Activated CD8-positive, alpha-beta T cell treated with anti-CD3 and anti-CD28 coated beads, Interleukin-2, amount 10 ng/mL, durations not matched to agents 7 days and 5 days (primary cell): ENCODE data around the gene KCNQ2. TPM values are rescaled to one million over a fixed set of nuclear protein-coding genes. Genes with fewer than 3 reads are reported as not detected.

Experiments used
- ATAC-seq: fragments of 150-1000 bp; cut with Tn5 transposase; one replicate; pipeline ENCODE4 v1.10.0; 2021; ENCODE audit warnings: moderate library complexity
- CTCF ChIA-PET: fragments of 350-600 bp; sonication (Branson Sonifier 250); formaldehyde crosslinking; loops from one replicate; lab custom pipeline; 2021; ENCODE audit warnings: antibody characterized with exemption; lab: Charles Lee
- POLR2A ChIA-PET: fragments of 350-600 bp; sonication (Branson Sonifier 250); formaldehyde crosslinking; loops from one replicate; lab custom pipeline; 2021; ENCODE audit warnings: antibody characterized with exemption; lab: Charles Lee
- DNase-seq: peaks from one replicate; pipeline ENCODE4 v3.0.0-alpha.2; 2020
- H3K27ac Mint-ChIP-seq: one replicate; pipeline ENCODE4 v1.8.0; 2021; ENCODE audit warnings: mild to moderate bottlenecking, mixed read lengths
- H3K27me3 Mint-ChIP-seq: one replicate; pipeline ENCODE4 v1.8.0; 2021; ENCODE audit warnings: low read depth, mixed read lengths
- H3K36me3 Mint-ChIP-seq: one replicate; pipeline ENCODE4 v1.8.0; 2021; ENCODE audit warnings: low read depth, mixed read lengths
- H3K4me1 Mint-ChIP-seq: one replicate; pipeline ENCODE4 v1.8.0; 2021; ENCODE audit warnings: low read depth, mixed read lengths
- H3K4me3 Mint-ChIP-seq: one replicate; pipeline ENCODE4 v1.8.0; 2021; ENCODE audit warnings: mild to moderate bottlenecking, mixed read lengths
- H3K9me3 Mint-ChIP-seq: one replicate; pipeline ENCODE4 v1.8.0; 2022; ENCODE audit warnings: mixed read lengths; ENCODE audit not compliant: insufficient read depth
- total RNA-seq, 2 experiments: library from RNA; stranded (reverse); gene quantifications; one replicate each; pipeline ENCODE4 v1.2.3, GENCODE V29; 2021

Gene KCNQ2
- total RNA-seq, 2 experiments from 2014 or later: not detected

DNA sequence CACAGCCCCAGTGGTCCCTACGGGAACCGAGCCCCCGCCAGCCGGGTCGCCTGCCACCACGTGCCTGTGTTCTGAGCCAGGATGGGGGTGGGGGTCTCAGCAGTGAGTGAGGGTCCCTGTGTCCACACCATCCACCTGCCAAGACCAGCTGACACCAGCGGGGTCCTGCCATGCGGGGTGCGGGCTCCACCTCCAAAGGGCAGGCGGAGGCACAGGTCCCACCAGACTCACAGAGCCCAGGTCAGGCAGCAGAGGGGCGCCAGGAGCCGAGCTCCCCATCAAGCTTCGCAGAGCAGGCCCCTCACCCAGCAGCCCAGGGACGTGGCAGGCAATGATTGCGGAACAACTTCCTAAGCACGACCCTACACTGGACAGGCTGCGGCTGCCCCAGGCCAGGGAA, 50.5 kb downstream of the KCNQ2 start:
- Mint-ChIP-seq H3K9me3 (no peaks in the 10 kb centered on the region), H3K27ac (no peak overlapping the region), H3K27me3 (no peaks in the 10 kb centered on the region), H3K4me1 (no peaks in the 10 kb centered on the region), H3K4me3 (no peak overlapping the region), H3K36me3 (no peaks in the 10 kb centered on the region)
- ChIA-PET CTCF (no interaction called here), POLR2A (no interaction called here)
- no peak for ATAC-seq
- no peak for DNase-seq

DNA sequence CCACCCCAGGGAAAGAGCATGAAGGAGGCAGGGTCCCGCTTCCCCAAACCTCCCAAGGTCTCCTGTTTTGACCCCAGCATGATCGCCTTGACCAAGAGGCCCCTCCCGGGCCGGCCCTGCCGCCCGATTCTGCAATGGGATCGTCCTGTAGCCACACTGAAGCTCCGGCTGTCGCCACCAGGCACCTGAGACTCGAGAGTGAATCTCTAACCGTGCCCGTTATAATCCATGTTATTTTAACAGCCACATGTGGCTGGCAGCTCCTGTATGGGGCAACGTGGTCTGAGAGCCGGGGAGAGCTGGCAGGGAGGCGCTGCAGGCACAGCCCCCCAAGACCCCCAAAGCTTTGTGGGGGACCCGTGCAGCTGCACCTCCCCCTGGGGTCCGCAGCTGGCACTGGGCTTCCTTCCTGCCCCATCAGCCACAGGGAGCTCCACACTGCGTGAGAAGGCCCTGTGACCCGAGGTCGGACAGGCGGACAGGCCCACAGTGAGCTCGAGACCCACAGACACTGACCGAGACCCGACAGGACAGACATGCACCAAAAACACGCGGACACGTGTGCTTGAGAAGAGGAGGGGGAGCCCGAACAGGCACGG, 51.3 kb downstream of the KCNQ2 start:
- H3K9me3 Mint-ChIP-seq: no peaks in the 10 kb centered on the region
- ChIA-PET POLR2A (no interaction called here), CTCF (no interaction called here)
- no peak for DNase-seq
- no peaks in the 10 kb centered on the region for H3K36me3 Mint-ChIP-seq
- H3K4me1 Mint-ChIP-seq: no peaks in the 10 kb centered on the region
- no peak overlapping the region for H3K27ac Mint-ChIP-seq
- H3K27me3 Mint-ChIP-seq: no peaks in the 10 kb centered on the region
- no peak for ATAC-seq
- no peak overlapping the region for H3K4me3 Mint-ChIP-seq

DNA sequence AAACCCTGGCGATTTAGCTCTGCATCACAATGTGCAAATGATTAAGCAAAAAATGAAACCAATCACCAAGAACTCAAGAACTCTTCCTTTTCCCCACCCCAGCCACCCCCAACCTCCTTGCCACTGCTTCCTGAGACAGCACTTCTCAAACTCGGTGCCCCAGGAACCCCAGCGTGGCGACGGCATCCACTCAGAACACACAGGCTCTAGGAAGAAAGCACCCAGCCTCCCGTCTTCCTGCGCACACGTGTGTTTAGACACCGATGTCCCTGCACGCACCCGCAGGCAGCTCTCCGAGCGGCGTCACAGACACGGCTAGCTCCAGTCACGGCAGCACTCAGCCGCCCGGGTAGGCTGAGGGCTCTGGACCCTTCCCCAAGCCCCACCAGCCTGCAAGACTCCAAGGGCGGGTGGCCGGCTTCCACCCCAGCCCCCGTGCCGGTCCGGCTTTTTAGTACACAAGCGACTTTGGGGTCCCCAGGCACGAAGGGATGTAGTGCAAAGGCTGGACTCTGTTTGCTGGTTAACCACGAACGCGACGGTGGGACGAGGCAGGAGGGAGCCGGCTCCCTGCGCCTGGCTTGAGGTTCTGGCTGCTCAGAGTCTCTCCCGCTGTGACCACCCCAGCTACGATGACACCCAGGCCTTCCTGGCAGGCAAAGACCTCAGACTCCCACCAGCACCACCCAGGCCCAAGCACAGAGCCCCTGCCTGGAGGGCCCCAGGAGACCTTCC, 51.9 kb downstream of the KCNQ2 start:
- no peak overlapping the region for H3K27ac Mint-ChIP-seq
- H3K27me3 Mint-ChIP-seq: no peaks in the 10 kb centered on the region
- no peak overlapping the region for H3K4me3 Mint-ChIP-seq
- POLR2A ChIA-PET: no interaction called here
- no peak for ATAC-seq
- no peaks in the 10 kb centered on the region for H3K9me3 Mint-ChIP-seq
- no peaks in the 10 kb centered on the region for H3K4me1 Mint-ChIP-seq
- CTCF ChIA-PET: no interaction called here
- DNase-seq: no peak
- no peaks in the 10 kb centered on the region for H3K36me3 Mint-ChIP-seq

DNA sequence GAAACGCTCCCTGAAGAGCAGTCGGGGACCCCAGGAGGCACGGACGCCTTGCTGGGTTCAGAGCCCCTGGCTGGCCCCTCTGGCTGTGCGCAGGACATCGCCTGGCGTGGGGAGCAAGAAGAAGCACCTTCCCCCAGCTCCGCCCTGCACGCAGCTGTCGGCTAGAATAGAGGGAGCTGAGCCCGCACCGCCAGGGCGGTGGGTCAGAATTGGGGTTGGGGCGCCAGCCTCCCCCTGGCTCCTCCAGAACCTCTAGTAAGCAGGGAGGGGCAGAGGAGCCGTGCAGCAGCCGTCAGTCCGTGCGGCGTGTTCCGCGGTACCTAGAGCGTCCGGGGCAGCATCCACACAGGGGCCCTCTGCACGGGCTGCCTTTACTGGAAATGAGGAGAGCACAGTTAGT, 53.2 kb downstream of the KCNQ2 start:
- POLR2A ChIA-PET: no interaction called here
- CTCF ChIA-PET: no interaction called here
- ATAC-seq: no peak

DNA sequence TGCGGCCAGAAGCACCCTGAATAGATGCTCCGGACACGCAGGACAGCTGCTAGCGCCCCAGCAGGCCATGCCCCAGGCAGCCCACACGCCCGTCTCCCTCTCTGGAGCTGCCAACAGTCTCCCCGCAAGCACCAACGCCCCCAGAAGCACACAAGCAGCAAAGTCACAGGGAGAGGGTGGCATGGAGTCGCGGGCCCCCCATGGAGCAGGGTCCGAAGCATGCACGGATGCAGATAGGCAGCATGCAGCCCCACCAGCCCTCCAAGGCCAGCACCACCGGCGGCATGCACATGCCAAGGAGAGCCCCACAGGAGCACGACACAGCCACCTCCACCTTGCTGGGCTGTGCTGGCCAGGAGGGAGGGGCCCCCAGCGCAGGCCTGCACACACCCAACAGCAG, 53.8 kb downstream of the KCNQ2 start:
- Mint-ChIP-seq H3K9me3 (no peaks in the 10 kb centered on the region), H3K36me3 (no peaks in the 10 kb centered on the region), H3K27ac (no peak overlapping the region), H3K4me3 (no peak overlapping the region), H3K4me1 (no peaks in the 10 kb centered on the region), H3K27me3 (no peaks in the 10 kb centered on the region)
- DNase-seq (no peak), ATAC-seq (no peak)
- ChIA-PET POLR2A (no interaction called here), CTCF (no interaction called here)

More for the DNA sequence above, 53.2 kb downstream of the KCNQ2 start:
- H3K4me3 Mint-ChIP-seq: no peak overlapping the region
- no peak for DNase-seq
- no peaks in the 10 kb centered on the region for H3K27me3 Mint-ChIP-seq
- no peaks in the 10 kb centered on the region for H3K9me3 Mint-ChIP-seq
- H3K4me1 Mint-ChIP-seq: no peaks in the 10 kb centered on the region
- no peak overlapping the region for H3K27ac Mint-ChIP-seq
- no peaks in the 10 kb centered on the region for H3K36me3 Mint-ChIP-seq

DNA sequence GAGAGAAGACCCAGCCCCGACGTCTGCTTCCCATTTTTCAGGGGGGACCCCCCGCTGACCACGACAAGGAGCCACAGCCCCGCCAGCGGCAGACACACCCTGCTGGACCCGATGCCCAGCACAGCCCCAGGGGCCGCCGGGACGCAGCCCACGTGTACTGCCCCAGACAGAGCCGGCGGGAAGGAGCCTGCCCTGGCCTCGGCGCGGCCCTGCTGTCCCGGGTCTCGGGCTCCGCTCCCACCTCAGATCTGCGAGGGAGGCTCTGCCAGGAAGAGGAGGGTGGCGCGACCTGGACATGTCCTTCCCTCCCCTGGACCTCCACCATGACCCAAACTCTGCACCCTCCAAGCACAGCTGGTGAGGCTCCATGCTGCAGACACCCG, 54.7 kb downstream of the KCNQ2 start:
- H3K4me1 Mint-ChIP-seq: no peaks in the 10 kb centered on the region
- H3K36me3 Mint-ChIP-seq: no peaks in the 10 kb centered on the region
- no peak overlapping the region for H3K27ac Mint-ChIP-seq
- H3K9me3 Mint-ChIP-seq: no peaks in the 10 kb centered on the region
- CTCF ChIA-PET: no interaction called here
- H3K27me3 Mint-ChIP-seq: no peaks in the 10 kb centered on the region
- ATAC-seq (no peak), DNase-seq (no peak)
- no peak overlapping the region for H3K4me3 Mint-ChIP-seq
- POLR2A ChIA-PET: no interaction called here

DNA sequence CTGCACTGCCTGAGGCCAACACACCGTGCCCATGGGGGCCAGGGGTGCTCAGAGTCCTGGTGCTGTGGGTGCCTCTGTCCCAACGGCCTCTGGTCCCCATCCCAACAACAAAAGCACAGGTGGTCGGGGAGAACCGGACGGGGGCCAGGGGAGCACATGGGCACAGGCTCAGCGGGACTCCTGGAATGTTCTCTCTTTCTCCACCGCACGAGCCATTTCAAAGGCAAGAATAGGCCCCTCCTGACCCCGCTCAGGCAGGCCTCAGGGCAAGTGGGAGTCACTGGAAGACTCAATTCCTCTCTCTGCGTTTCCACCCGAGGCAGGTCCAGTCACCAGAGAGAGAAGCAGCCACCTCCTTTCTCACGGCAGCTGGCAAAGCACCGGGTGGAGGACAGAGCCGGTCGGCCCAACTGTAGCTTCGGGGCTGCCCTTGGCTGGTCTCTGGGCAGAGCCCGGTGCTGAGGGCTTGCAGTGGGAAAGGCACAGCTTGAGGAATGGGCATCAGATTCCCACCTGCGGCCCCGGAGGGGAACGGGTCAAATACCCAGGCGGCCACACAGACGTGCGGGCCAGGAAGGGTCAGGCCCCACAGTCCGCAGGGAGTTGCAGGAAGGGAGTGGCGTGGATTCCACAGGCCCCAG, 55.2 kb downstream of the KCNQ2 start:
- H3K4me3 Mint-ChIP-seq: no peak overlapping the region
- no peaks in the 10 kb centered on the region for H3K27me3 Mint-ChIP-seq
- DNase-seq (no peak), ATAC-seq (no peak)
- H3K4me1 Mint-ChIP-seq: peaks cover under 1% of the 10 kb centered on the region
- ChIA-PET CTCF (no interaction called here), POLR2A (no interaction called here)
- no peaks in the 10 kb centered on the region for H3K36me3 Mint-ChIP-seq
- no peaks in the 10 kb centered on the region for H3K9me3 Mint-ChIP-seq
- H3K27ac Mint-ChIP-seq: no peak overlapping the region

DNA sequence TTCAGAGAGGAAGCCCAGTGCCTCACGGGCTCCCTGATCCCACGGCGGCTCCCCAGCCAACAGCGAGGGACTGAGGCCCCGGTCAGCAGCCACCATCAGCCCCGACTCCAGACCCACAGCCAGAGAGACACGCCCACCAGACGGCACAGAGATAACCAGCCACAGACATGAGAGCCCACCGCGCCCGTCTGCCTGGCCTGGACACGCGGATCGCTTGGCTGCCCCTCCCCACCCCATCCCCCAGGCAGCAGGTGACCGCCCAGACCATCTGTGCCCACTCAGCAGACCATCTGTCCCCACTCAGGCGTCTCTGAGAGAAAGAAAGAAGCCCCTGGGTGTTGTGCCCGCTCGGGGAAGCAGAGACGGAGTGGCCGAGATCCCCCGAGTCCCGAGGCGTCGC, 55.8 kb downstream of the KCNQ2 start:
- ATAC-seq (no peak), DNase-seq (no peak)
- no peak overlapping the region for H3K27ac Mint-ChIP-seq
- POLR2A ChIA-PET: no interaction called here
- H3K4me3 Mint-ChIP-seq: no peak overlapping the region
- H3K27me3 Mint-ChIP-seq: no peaks in the 10 kb centered on the region
- no peaks in the 10 kb centered on the region for H3K36me3 Mint-ChIP-seq
- H3K9me3 Mint-ChIP-seq: no peaks in the 10 kb centered on the region
- H3K4me1 Mint-ChIP-seq: peaks cover 5% of the 10 kb centered on the region
- CTCF ChIA-PET: no interaction called here

DNA sequence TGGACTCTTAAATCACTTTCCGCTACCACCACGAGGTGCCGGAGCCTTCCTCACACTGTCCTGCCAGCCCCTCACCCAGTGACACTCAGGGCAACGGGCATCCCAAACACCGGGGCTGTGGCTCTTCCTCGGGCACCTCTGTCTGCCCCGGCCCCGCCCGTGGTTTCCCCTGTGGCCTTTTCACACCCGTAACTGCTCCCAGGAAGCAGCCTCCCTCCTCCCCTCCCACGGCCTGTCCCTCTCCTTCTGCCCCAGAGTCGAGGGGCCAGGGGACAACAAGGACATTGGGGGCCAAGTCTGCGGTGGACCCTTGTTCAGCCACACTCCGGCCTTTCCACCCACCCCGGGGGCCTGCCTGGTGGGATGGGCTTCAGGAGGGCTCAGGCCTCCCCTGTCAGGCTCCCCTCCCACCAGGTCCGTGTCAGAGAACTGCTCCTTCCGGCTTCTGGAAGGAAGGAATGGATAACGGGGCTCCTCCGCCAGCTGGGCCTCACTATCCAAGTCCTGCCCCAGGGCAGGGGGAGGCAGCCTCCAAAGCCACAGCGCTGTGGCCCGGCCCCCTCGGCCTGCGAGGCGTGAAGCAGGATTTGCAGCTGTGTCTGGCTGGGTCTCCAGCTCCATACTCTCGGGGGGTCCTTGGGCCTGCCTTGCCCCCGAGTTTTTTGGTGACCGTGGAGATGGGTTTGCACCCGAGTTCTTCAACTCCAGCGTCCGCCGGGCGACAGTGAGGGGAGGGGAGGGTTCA, 56.6 kb downstream of the KCNQ2 start:
- H3K9me3 Mint-ChIP-seq: no peaks in the 10 kb centered on the region
- ATAC-seq: no peak

DNA sequence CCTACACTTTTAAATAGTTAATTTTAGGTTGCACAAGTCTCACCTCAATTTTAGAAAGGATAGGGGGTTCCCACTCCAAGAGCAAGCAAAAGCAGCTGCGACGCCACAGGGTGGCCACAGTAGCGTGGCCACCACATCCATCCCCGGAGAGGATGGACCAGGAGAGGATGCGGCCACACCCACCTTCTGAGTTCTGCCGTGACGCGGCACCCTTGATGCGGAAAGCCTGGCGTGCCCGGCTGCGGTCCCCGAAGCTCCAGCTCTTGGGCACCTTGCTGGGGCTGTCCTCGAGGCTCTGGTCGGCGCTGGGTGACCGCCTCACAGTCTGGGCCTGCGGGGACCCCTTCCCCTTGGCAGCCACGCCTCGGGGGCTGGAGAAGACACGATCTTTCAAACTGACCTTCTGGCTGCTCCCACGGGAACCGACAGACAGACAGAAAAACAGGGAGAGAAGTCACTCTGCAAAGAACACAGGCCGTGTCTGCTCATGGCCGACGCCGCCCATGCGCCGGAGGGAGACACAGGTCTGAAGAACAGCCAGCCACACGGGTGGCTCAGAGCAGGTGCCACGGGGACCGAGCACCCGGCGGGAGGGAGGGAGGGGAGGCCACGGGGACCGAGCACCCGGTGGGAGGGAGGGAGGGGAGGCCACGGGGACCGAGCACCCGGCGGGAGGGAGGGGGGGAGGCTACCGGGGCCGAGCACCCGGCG, 57.6 kb downstream of the KCNQ2 start:
- Mint-ChIP-seq H3K9me3 (no peaks in the 10 kb centered on the region), H3K4me1 (peaks cover 7% of the 10 kb centered on the region), H3K36me3 (no peaks in the 10 kb centered on the region), H3K27ac (no peak overlapping the region), H3K4me3 (no peak overlapping the region), H3K27me3 (no peaks in the 10 kb centered on the region)
- POLR2A ChIA-PET: no interaction called here
- ATAC-seq (no peak), DNase-seq (no peak)
- CTCF ChIA-PET: no interaction called here

More for the DNA sequence above, 56.6 kb downstream of the KCNQ2 start:
- Mint-ChIP-seq H3K27ac (no peak overlapping the region), H3K36me3 (no peaks in the 10 kb centered on the region), H3K27me3 (no peaks in the 10 kb centered on the region), H3K4me1 (peaks cover 7% of the 10 kb centered on the region), H3K4me3 (no peak overlapping the region)
- DNase-seq: no peak
- ChIA-PET POLR2A (no interaction called here), CTCF (no interaction called here)

DNA sequence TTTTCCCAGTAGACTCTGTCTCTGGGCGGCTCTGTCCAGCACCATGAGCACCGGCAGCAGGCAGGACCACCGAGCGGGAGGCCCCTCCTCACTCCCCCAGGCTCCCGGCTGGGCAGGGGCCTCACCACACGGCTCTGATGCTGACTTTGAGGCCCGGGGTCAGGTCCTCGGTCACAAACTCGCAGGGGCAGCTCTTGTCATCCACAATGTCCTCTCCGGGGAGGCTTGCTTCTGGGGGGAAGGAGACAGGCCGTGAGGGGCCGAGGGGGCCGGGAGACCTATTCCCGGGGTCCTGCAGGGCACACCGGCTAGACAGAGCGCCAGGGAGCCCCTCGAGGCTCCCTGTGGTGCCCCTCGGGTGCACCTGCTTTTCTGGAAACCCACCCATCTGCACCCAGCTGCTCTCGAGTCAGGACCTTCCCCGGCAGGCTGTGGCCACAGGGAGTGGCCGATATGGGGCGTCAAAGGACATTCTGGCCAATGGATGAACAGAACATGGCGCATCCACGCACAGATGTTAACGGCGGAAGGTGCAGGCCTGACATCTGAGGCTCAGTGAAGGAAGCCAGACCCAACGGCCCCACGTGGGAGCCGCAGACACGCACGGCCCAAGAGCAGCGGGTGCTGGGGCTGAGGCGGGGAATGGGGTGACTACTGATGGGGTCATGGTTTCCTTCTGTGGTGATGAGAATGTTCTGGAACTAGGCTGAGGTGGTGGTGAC, 58.3 kb downstream of the KCNQ2 start:
- Mint-ChIP-seq H3K9me3 (no peaks in the 10 kb centered on the region), H3K36me3 (no peaks in the 10 kb centered on the region), H3K27me3 (no peaks in the 10 kb centered on the region), H3K4me3 (no peak overlapping the region), H3K27ac (no peak overlapping the region), H3K4me1 (peaks cover 7% of the 10 kb centered on the region)
- ChIA-PET POLR2A (no interaction called here), CTCF (no interaction called here)
- ATAC-seq (no peak), DNase-seq (no peak)
